GM13977 (cell line): Measurements from ENCODE around the gene SLC17A2.

Experiments
- DNase-seq: peaks from one replicate; pipeline ENCODE4 v3.0.0; 2012; ENCODE audit warnings: low spot score
- in situ Hi-C: fragments of 300-500 bp; cut with MboI; formaldehyde crosslinking; loops from one replicate; pipeline ENCODE4 v1.12.0; 2022; ENCODE audit warnings: low sequenced_read_pairs, low pct_unique_long_range_greater_than_20kb, mixed read lengths, inconsistent platforms; ENCODE audit not compliant: unreplicated experiment
- TF ChIP-seq, protein P1 (sequence below): IDR thresholded peaks from 2 replicates; pipeline ENCODE4 v1.5.1; 2012; ENCODE audit warnings: mild to moderate bottlenecking, control low read depth; ENCODE audit not compliant: insufficient read depth; ENCODE audit errors: extremely low read depth, missing control alignments

SLC17A2 gene

DNA sequence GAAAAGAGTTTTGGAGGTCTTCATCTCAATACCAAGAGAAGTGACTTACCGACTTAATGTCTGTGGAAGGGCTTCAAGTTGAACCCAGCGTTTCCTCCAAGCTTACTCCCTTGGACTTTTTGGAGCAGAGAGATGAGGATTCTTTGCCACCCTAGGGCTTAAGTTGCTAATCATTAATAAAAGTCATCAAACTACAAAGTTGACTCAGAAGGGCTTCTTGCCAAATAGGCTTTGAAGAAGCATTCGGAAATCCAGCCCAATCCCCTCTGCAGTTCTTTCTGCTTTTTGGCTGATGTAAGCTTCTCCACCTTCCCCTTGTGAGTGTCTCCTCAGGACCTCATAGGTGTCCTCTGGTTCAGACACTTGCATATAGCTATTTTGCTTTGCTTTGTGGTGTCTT is 56.4 kb downstream of the SLC17A2 start, which contains the start of gene SLC17A3:
TSS of gene SLC17A3 (minus strand) at position 126 of the 400 bp plus-strand sequence. CDS start 5,856 bp downstream, outside the sequence.
- in situ Hi-C loops = no loop called here
- no peak for DNase-seq
- TF ChIP-seq, protein P1, sequence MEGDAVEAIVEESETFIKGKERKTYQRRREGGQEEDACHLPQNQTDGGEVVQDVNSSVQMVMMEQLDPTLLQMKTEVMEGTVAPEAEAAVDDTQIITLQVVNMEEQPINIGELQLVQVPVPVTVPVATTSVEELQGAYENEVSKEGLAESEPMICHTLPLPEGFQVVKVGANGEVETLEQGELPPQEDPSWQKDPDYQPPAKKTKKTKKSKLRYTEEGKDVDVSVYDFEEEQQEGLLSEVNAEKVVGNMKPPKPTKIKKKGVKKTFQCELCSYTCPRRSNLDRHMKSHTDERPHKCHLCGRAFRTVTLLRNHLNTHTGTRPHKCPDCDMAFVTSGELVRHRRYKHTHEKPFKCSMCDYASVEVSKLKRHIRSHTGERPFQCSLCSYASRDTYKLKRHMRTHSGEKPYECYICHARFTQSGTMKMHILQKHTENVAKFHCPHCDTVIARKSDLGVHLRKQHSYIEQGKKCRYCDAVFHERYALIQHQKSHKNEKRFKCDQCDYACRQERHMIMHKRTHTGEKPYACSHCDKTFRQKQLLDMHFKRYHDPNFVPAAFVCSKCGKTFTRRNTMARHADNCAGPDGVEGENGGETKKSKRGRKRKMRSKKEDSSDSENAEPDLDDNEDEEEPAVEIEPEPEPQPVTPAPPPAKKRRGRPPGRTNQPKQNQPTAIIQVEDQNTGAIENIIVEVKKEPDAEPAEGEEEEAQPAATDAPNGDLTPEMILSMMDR = no peak

DNA sequence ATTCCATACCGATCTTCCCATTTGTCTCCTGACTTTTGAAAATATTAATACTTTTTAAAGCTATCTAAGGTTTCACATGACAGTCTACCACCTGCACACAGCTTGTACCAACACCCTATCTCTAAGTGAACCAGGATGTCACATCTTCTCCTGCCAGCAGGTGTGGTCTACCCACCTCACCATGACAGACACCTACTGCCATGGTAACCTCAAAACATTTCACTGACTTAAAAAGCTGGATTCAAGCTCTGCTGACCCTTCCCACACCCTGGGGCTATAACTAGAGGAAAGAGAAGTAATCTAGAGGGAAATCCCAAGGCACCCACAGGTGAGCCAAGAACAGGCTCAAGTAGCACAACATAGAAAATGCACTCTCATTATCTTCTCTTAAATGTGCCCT is 57.7 kb downstream of the SLC17A2 start:
- TF ChIP-seq, protein P1 = no peak
- no peak for DNase-seq
- in situ Hi-C loops = no loop called here

DNA sequence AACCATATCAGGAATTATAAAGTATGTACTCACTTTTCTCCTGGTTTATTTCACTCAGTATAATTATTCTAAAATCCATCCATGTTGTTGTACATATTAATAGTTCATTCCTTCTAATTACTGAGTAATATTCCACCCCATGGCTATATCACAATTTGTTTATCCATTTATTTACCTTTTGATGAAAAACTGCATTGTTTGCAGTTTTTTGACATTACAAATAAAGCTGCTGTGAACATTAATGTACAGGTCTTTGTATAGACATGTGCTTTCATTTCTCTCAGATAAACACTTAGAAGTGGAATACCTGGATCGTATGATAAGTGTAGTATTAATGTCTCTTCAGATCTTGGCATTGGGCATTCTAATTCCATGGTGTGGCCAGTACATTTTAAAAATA is 60.7 kb downstream of the SLC17A2 start:
- no peak for DNase-seq
- TF ChIP-seq, protein P1 = no peak
- in situ Hi-C loops = no loop called here

DNA sequence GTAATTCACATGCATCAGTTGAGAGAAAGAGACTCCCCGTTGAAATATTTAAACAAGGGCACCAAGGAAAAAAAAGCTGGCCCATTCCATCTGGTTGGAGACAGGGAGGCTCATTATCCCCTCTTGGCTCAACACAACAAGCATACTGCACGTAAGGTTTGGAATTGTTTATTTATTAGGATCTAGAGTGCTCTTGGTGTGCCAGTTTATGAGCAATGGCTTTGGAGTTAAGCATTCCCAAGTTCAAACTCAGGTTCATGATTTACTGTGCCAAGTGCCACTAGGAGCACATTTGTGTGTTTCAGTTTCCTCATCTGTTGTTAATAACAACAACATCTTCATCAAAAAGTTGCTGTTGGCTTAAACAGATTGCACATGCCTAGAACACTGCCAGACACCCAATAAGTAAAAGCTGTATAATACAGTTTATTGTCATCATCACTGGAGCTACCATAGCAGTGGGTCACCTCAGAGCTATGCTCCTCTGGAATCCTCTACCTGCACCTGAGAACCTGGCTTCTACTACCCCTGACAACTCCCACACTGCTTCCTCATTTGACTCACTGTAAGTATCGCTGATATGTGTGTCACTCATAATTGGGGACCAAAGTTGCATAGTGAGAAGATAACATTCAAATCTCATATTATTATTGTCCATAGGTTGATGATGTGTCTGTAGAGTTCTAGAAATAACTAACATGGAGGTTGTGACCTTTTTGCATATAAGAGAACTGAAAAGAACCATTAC is 61.9 kb downstream of the SLC17A2 start:
- in situ Hi-C loops = no loop called here
- DNase-seq = no peak
- TF ChIP-seq, protein P1 = no peak

DNA sequence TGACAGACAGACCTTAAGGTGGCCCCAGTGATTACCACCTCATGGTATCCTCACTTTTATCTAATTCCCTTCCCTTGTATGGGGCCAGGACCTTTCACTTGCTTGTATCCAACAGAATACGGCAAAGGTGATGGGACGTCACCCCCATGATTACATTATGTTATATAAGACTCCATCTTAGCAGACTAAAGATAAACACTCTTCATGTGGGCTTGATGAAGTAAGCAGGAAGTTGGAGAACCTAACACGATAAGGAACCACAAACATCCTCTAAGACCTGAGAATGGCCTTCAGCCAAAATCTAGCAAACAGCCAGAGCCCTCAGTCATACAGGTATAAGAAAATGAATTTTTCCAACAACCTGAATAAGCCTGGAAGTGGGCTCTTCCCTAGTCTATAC is 64.5 kb downstream of the SLC17A2 start:
- TF ChIP-seq, protein P1 = no peak
- in situ Hi-C loops = no loop called here
- no peak for DNase-seq

DNA sequence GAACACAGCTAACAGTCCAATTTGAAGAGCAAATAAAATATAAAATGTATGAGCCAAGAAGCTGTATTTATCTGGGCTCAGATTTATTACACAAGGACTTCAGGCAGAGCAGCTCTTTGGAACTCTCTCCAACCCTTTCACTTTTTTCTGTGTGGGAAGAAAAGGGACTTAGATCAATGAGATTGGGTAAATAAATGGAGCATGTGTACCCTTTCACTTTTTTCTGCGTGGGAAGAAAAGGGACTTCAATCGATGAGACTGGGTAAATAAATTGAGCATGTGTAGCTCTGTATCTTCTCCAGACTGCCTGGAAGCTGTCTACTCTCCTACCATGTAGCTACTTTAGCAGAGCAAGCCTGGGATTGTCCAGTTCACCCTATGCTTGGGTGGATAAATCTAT is 67.1 kb downstream of the SLC17A2 start:
- no peak for DNase-seq
- TF ChIP-seq, protein P1 = no peak
- in situ Hi-C loops = no loop called here
